H9 (cell line): Measurements from ENCODE around the gene PYROXD2. TPM values are rescaled to one million over a fixed set of nuclear protein-coding genes. Genes with fewer than 3 reads are reported as not detected.

Source experiments
- DNase-seq: peaks from one replicate; pipeline ENCODE4 v3.0.0-alpha.2; 2017
- H2AFZ ChIP-seq: one replicate; pipeline ENCODE4 v1.6.1; 2013; ENCODE audit warnings: mild to moderate bottlenecking, low read length, control low read depth, moderate library complexity
- H2AK5ac ChIP-seq: 2 replicates; pipeline ENCODE4 v1.6.1; 2013; ENCODE audit warnings: low read length, control low read depth, mixed read lengths; ENCODE audit not compliant: insufficient read length
- H2BK120ac ChIP-seq: one replicate; pipeline ENCODE4 v1.6.1; 2013; ENCODE audit warnings: low read depth, mild to moderate bottlenecking, low read length, control low read depth, inconsistent platforms; ENCODE audit not compliant: poor library complexity, severe bottlenecking
- H2BK12ac ChIP-seq: 2 replicates; pipeline ENCODE4 v1.6.1; 2013; ENCODE audit warnings: low read length, control low read depth, mixed read lengths, low read depth; ENCODE audit not compliant: insufficient read length
- H2BK15ac ChIP-seq: 2 replicates; pipeline ENCODE4 v1.6.1; 2013; ENCODE audit warnings: low read depth, low read length, control low read depth
- H2BK20ac ChIP-seq: one replicate; pipeline ENCODE4 v1.6.1; 2013; ENCODE audit warnings: low read depth, mild to moderate bottlenecking, low read length, control low read depth, inconsistent platforms; ENCODE audit not compliant: poor library complexity, severe bottlenecking
- H2BK5ac ChIP-seq: 2 replicates; pipeline ENCODE4 v1.6.1; 2013; ENCODE audit warnings: low read length, control low read depth, mixed read lengths; ENCODE audit not compliant: insufficient read length
- H3K14ac ChIP-seq: 2 replicates; pipeline ENCODE4 v1.6.1; 2013; ENCODE audit warnings: low read length, control low read depth; ENCODE audit not compliant: insufficient read depth
- H3K18ac ChIP-seq: 2 replicates; pipeline ENCODE4 v1.6.1; 2013; ENCODE audit warnings: low read depth, mild to moderate bottlenecking, mixed read lengths, low read length, control low read depth; ENCODE audit not compliant: insufficient read length
- H3K23ac ChIP-seq: 2 replicates; pipeline ENCODE4 v1.6.1; 2013; ENCODE audit warnings: low read length, control low read depth, mixed read lengths, low read depth; ENCODE audit not compliant: insufficient read length
- H3K23me2 ChIP-seq: 2 replicates; pipeline ENCODE4 v1.6.1; 2013; ENCODE audit warnings: low read depth, mild to moderate bottlenecking, mixed read lengths, low read length, control low read depth; ENCODE audit not compliant: insufficient read length, poor library complexity, severe bottlenecking
- H3K27ac ChIP-seq: 2 replicates; pipeline ENCODE4 v1.5.1; 2013; ENCODE audit warnings: low read length, control low read depth, mixed read lengths, low read depth; ENCODE audit not compliant: insufficient read length
- H3K27me3 ChIP-seq: 2 replicates; pipeline ENCODE4 v1.6.1; 2013; ENCODE audit warnings: low read length, control low read depth, inconsistent platforms; ENCODE audit not compliant: insufficient read depth
- H3K4ac ChIP-seq: 2 replicates; pipeline ENCODE4 v1.6.1; 2013; ENCODE audit warnings: low read depth, mild to moderate bottlenecking, control low read depth, inconsistent platforms, low read length, moderate library complexity
- H3K4me1 ChIP-seq: 2 replicates; pipeline ENCODE4 v1.6.1; 2013; ENCODE audit warnings: low read length, control low read depth, inconsistent platforms; ENCODE audit not compliant: insufficient read depth
- H3K4me2 ChIP-seq: 2 replicates; pipeline ENCODE4 v1.6.1; 2013; ENCODE audit warnings: low read length, control low read depth, mixed read lengths; ENCODE audit not compliant: insufficient read length, insufficient read depth
- H3K56ac ChIP-seq: 2 replicates; pipeline ENCODE4 v1.6.1; 2013; ENCODE audit warnings: low read depth, mild to moderate bottlenecking, mixed read lengths, low read length, control low read depth; ENCODE audit not compliant: insufficient read length
- H3K79me1 ChIP-seq: 2 replicates; pipeline ENCODE4 v1.6.1; 2013; ENCODE audit warnings: low read depth, mild to moderate bottlenecking, moderate library complexity, low read length, control low read depth, inconsistent platforms; ENCODE audit not compliant: insufficient read depth, poor library complexity, severe bottlenecking
- H3K79me2 ChIP-seq: 2 replicates; pipeline ENCODE4 v1.6.1; 2013; ENCODE audit warnings: low read length, control low read depth, inconsistent platforms; ENCODE audit not compliant: insufficient read depth
- H3K9ac ChIP-seq: 2 replicates; pipeline ENCODE4 v1.6.1; 2013; ENCODE audit warnings: low read length, control low read depth, mixed read lengths; ENCODE audit not compliant: insufficient read length; ENCODE audit errors: extremely low read depth
- H3K9me3 ChIP-seq: one replicate; pipeline ENCODE4 v1.6.1; 2013; ENCODE audit warnings: low read depth, low read length, inconsistent platforms; ENCODE audit not compliant: control insufficient read depth
- H3T11ph ChIP-seq: one replicate; pipeline ENCODE4 v1.6.1; 2013; ENCODE audit warnings: mild to moderate bottlenecking, low read length, control low read depth, inconsistent platforms
- H4K20me1 ChIP-seq: one replicate; pipeline ENCODE4 v1.6.1; 2013; ENCODE audit not compliant: control insufficient read depth, insufficient read length, insufficient read depth
- H4K5ac ChIP-seq: 2 replicates; pipeline ENCODE4 v1.6.1; 2013; ENCODE audit warnings: low read depth, mild to moderate bottlenecking, mixed read lengths, low read length, control low read depth; ENCODE audit not compliant: insufficient read length
- H4K8ac ChIP-seq: replicated peaks from 2 replicates; pipeline ENCODE4 v1.6.1; 2013; ENCODE audit warnings: low read length, control low read depth, mixed read lengths, low read depth; ENCODE audit not compliant: insufficient read length
- H4K91ac ChIP-seq: 2 replicates; pipeline ENCODE4 v1.6.1; 2013; ENCODE audit warnings: low read depth, mild to moderate bottlenecking, moderate library complexity, mixed read lengths, low read length, control low read depth; ENCODE audit not compliant: insufficient read length
- H3K27ac Mint-ChIP-seq, 3 experiments: 2 replicates in 2 of 3; 3 replicates in 1 of 3; pipeline ENCODE4 v1.8.0; 2020 to 2021; ENCODE audit warnings: mixed read lengths in 3 of 3, mild to moderate bottlenecking in 1 of 3, moderate library complexity in 1 of 3
- H3K27me3 Mint-ChIP-seq: 2 replicates; pipeline ENCODE4 v1.8.0; 2021; ENCODE audit warnings: low read depth, mild to moderate bottlenecking, moderate library complexity, mixed read lengths
- H3K36me3 Mint-ChIP-seq, 3 experiments: 2 replicates in 2 of 3; 3 replicates in 1 of 3; pipeline ENCODE4 v1.8.0; 2020 to 2021; ENCODE audit warnings: low read depth in 3 of 3, mixed read lengths in 3 of 3; ENCODE audit not compliant: insufficient read depth in 1 of 3
- H3K4me1 Mint-ChIP-seq, 2 experiments: 2 replicates each; pipeline ENCODE4 v1.8.0; 2020; ENCODE audit warnings: mixed read lengths in 2 of 2
- H3K4me3 Mint-ChIP-seq, 2 experiments: 2 replicates in 1 of 2; 3 replicates in 1 of 2; pipeline ENCODE4 v1.8.0; 2020 to 2021; ENCODE audit warnings: mild to moderate bottlenecking in 2 of 2, mixed read lengths in 2 of 2, moderate library complexity in 1 of 2
- H3K9me3 Mint-ChIP-seq, 2 experiments: 2 replicates in 1 of 2; 3 replicates in 1 of 2; pipeline ENCODE4 v1.8.0; 2020; ENCODE audit warnings: mild to moderate bottlenecking in 2 of 2, mixed read lengths in 2 of 2, moderate library complexity in 1 of 2
- WGBS: extraction: QIAGEN DNeasy Blood & Tissue Kit; methylation state at CpG from one replicate; pipeline ENCODE4 v1.1.7; 2013; ENCODE audit warnings: missing lambda C conversion rate, low lambda C conversion rate, mixed read lengths; ENCODE audit not compliant: insufficient read length; ENCODE audit errors: extremely low coverage; 5-methylcytosine and 5-hydroxymethylcytosine counted together
- total RNA-seq: library from RNA; stranded (reverse); gene quantifications from 2 replicates; pipeline ENCODE4 v1.2.1, GENCODE V29; 2021
- TF ChIP-seq, protein P1 (sequence below): fragments of 200-600 bp; sonication (generic); conservative IDR thresholded peaks from 3 replicates; pipeline ENCODE4 v1.8.0; 2021; ENCODE audit warnings: antibody characterized with exemption, mild to moderate bottlenecking

PYROXD2 gene
- total RNA-seq, 1 experiment from 2014 or later: 5.3 TPM

DNA sequence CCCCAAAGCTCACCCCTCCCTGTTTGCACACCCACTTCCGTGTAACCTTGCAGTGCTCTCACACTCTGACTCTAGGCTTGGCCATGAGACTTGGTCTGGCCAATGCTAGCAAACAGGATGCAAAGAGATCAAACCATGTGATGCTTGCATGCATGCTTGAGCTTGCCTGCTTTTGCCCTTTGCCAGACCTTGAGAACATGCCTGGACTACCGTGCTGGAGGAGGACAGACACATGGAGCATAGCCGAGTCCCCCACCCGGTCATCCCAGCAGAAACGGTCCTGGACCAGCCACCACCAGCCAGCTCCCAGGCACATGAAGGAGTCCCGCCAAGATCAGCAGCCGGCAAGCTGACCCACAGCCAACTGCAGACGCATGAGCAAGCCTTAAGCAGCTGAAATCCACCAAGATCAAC is 23.4 kb downstream of the PYROXD2 start:
- H3K9me3 Mint-ChIP-seq: no peaks in the 10 kb centered on the region
- Histone ChIP-seq H3K9me3 (no peaks in the 10 kb centered on the region), H2AFZ (no peak overlapping the region), H4K5ac (no peak overlapping the region), H4K20me1 (no peaks in the 10 kb centered on the region), H3K4me1 (no peaks in the 10 kb centered on the region), H3K4ac (no peak overlapping the region), H2AK5ac (no peak overlapping the region), H2BK120ac (no peak overlapping the region), H3K4me2 (no peak overlapping the region), H3K18ac (no peak overlapping the region), H3K79me1 (no peaks in the 10 kb centered on the region), H3T11ph (no peak overlapping the region), H4K91ac (no peak overlapping the region), H3K9ac (no peak overlapping the region), H2BK5ac (no peak overlapping the region), H2BK15ac (no peak overlapping the region), H3K27ac (no peak overlapping the region), H3K23me2 (peaks cover 2% of the 10 kb centered on the region), H3K27me3 (no peaks in the 10 kb centered on the region), H4K8ac (no peak overlapping the region), H3K23ac (no peak overlapping the region), H2BK12ac (no peak overlapping the region), H2BK20ac (no peak overlapping the region), H3K79me2 (no peaks in the 10 kb centered on the region), H3K56ac (no peak overlapping the region), H3K14ac (no peak overlapping the region)
- peaks cover 0 to 4% of the 10 kb centered on the region in 2 experiments; a peak in 1 of 4 replicates for H3K4me1 Mint-ChIP-seq
- no peak for DNase-seq
- no peaks in the 10 kb centered on the region; a peak in 1 of 7 replicates for H3K36me3 Mint-ChIP-seq
- H3K4me3 Mint-ChIP-seq: no peak overlapping the region
- TF ChIP-seq, protein P1, sequence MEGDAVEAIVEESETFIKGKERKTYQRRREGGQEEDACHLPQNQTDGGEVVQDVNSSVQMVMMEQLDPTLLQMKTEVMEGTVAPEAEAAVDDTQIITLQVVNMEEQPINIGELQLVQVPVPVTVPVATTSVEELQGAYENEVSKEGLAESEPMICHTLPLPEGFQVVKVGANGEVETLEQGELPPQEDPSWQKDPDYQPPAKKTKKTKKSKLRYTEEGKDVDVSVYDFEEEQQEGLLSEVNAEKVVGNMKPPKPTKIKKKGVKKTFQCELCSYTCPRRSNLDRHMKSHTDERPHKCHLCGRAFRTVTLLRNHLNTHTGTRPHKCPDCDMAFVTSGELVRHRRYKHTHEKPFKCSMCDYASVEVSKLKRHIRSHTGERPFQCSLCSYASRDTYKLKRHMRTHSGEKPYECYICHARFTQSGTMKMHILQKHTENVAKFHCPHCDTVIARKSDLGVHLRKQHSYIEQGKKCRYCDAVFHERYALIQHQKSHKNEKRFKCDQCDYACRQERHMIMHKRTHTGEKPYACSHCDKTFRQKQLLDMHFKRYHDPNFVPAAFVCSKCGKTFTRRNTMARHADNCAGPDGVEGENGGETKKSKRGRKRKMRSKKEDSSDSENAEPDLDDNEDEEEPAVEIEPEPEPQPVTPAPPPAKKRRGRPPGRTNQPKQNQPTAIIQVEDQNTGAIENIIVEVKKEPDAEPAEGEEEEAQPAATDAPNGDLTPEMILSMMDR: no peak
- H3K27me3 Mint-ChIP-seq: no peaks in the 10 kb centered on the region; the same call in 1 of the 2 replicates
- WGBS: no CpG with 5 or more reads among the region's 8 CpGs
- no peak overlapping the region for H3K27ac Mint-ChIP-seq
